NT2/D1 (cell line): ENCODE data around the gene TSPAN31.

Experiments used
- SUZ12 ChIP-seq: IDR thresholded peaks from 2 replicates; pipeline ENCODE4 v1.6.1; 2011; ENCODE audit not compliant: insufficient read length, insufficient read depth; ENCODE audit errors: extremely low read depth
- YY1 ChIP-seq: IDR thresholded peaks from 2 replicates; pipeline ENCODE4 v1.6.1; 2011; ENCODE audit not compliant: insufficient read length, insufficient read depth
- ZNF274 ChIP-seq: IDR thresholded peaks from 2 replicates; pipeline ENCODE4 v1.6.1; 2011; ENCODE audit warnings: mild to moderate bottlenecking, low read depth, low read length

DNA sequence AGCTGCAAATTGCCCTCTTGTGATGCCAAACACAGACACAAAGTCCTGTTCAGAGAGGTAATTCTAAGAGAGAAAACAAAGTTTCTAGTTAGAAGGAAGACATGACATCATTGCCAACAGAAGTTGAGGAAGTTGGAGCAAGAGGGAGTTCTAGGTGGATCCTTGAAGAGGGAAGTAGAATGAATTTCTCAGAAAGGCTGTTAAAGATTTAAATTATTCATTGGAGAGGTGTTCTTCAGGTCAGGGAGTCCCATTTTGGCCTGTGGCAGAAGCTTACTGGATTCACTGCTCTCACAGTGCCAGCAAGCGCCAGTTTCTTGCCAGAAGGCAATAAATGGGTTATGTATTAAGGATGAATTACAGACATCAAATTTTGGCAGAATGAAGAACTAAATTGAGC is 53.1 kb downstream of the TSPAN31 start:
- no peak for TF ChIP-seq ZNF274
- TF ChIP-seq SUZ12, result no peak
- TF ChIP-seq YY1, result no peak
